ENCODE results near the gene CADM3. TPM values are rescaled to one million over a fixed set of nuclear protein-coding genes. Genes with fewer than 3 reads are reported as not detected.

Gene CADM3
- total RNA-seq, 1 donor from 2014 or later: 5.8 TPM

DNA sequence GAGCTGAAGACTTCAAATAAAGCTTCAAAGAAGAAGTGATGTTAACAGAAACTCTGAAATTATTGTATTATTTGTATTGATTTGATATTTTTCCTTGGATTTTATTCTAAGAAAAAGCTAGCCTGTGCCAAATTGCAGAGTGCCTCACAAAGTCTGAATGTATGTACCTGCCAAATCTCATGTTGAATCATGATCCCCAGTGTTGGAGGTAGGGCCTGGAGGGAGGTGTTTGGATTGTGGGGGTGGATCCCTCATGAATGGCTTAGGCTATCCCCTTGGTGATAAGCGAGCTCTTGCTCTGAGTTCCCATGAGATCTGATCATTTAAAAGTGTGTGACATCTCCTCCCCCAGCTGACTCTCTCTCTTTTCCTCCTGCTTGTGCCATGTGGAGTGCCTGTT lies 76.9 kb downstream of the CADM3 start:
- TF ChIP-seq, protein P1, sequence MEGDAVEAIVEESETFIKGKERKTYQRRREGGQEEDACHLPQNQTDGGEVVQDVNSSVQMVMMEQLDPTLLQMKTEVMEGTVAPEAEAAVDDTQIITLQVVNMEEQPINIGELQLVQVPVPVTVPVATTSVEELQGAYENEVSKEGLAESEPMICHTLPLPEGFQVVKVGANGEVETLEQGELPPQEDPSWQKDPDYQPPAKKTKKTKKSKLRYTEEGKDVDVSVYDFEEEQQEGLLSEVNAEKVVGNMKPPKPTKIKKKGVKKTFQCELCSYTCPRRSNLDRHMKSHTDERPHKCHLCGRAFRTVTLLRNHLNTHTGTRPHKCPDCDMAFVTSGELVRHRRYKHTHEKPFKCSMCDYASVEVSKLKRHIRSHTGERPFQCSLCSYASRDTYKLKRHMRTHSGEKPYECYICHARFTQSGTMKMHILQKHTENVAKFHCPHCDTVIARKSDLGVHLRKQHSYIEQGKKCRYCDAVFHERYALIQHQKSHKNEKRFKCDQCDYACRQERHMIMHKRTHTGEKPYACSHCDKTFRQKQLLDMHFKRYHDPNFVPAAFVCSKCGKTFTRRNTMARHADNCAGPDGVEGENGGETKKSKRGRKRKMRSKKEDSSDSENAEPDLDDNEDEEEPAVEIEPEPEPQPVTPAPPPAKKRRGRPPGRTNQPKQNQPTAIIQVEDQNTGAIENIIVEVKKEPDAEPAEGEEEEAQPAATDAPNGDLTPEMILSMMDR (conservative IDR thresholded peaks at IDR 0.05): no peak
- Mint-ChIP-seq H3K27me3 (no peaks in the 10 kb centered on the region), H3K9me3 (peaks cover 5% of the 10 kb centered on the region), H3K4me1 (ENCODE audit: unreplicated experiment) (no peaks in the 10 kb centered on the region), H3K27ac (no peak overlapping the region), H3K36me3 (no peaks in the 10 kb centered on the region), H3K4me3 (no peak overlapping the region)
- DNase-seq (ENCODE audit: extremely low spot score, unreplicated experiment): no peak

- H3K27ac Mint-ChIP-seq: no peak overlapping the region
- no peaks in the 10 kb centered on the region for H3K36me3 Mint-ChIP-seq
- TF ChIP-seq, protein P1 (conservative IDR thresholded peaks at IDR 0.05): no peak
- H3K4me1 Mint-ChIP-seq (ENCODE audit: unreplicated experiment): no peaks in the 10 kb centered on the region
- peaks cover 5% of the 10 kb centered on the region for H3K9me3 Mint-ChIP-seq
- DNase-seq (ENCODE audit: extremely low spot score, unreplicated experiment): no peak
- no peak overlapping the region for H3K4me3 Mint-ChIP-seq
- no peaks in the 10 kb centered on the region for H3K27me3 Mint-ChIP-seq
Observed at GRCh38 chr1:159250638-159251216, 79.3 kb downstream of the CADM3 start.

Other genes with a start within 250 kb of the CADM3 start
- gene PYHIN1, start 240.1 kb upstream of the CADM3 start, total RNA-seq (ENCODE audit: low replicate concordance): 1.0 and 2.9 TPM in 2 replicates
- 10.6 and 20.9 TPM in 2 replicates for gene IFI16, start 161.7 kb upstream of the CADM3 start, total RNA-seq (ENCODE audit: low replicate concordance)
- 0.40 and 1.0 TPM in 2 replicates for gene AIM2, start 94.8 kb upstream of the CADM3 start, total RNA-seq (ENCODE audit: low replicate concordance)
- 0.17 and 0.63 TPM in 2 replicates for gene ACKR1, start 33.3 kb downstream of the CADM3 start, total RNA-seq (ENCODE audit: low replicate concordance)
- not detected in 2 replicates for gene FCER1A, start 130.7 kb downstream of the CADM3 start, total RNA-seq (ENCODE audit: low replicate concordance)

Data from type B pancreatic cell (in vitro differentiated cells).